ENCODE results near the gene NUMA1.

DNA sequence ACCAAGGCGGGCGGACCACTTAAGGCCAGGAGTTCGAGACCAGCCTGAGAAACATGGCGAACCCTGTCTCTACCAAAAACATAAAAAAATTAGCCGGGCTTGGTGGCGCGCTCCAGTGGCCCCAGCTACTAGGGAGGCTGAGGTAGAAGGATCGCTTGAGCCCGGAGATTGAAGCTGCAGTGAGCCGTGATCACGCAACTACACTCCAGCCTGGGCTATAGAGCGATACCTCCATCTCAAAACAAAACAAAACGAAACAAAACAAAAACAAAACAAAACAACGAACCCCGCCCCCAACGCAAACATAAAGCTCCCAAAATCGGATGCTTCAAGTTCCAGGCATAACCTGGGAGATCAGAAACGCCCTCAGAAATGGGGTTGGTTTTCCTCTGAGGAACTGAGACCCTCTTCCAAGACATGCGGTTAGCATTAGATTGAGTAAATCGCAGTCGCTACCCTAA, 872 bp upstream of the NUMA1 start:
- TF ChIP-seq, protein P1, sequence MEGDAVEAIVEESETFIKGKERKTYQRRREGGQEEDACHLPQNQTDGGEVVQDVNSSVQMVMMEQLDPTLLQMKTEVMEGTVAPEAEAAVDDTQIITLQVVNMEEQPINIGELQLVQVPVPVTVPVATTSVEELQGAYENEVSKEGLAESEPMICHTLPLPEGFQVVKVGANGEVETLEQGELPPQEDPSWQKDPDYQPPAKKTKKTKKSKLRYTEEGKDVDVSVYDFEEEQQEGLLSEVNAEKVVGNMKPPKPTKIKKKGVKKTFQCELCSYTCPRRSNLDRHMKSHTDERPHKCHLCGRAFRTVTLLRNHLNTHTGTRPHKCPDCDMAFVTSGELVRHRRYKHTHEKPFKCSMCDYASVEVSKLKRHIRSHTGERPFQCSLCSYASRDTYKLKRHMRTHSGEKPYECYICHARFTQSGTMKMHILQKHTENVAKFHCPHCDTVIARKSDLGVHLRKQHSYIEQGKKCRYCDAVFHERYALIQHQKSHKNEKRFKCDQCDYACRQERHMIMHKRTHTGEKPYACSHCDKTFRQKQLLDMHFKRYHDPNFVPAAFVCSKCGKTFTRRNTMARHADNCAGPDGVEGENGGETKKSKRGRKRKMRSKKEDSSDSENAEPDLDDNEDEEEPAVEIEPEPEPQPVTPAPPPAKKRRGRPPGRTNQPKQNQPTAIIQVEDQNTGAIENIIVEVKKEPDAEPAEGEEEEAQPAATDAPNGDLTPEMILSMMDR (IDR thresholded peaks at IDR 0.05; ENCODE audit: insufficient read depth, low read length), result no peak
- TF ChIP-seq POLR2AphosphoS5 (IDR thresholded peaks at IDR 0.05; ENCODE audit: low read depth), result no peak

All from HL-60 (cell line).